ENCODE measurements around the gene DMRT1.

Gene DMRT1

GRCh38 chr9:972501-973294 lies 131.2 kb downstream of the DMRT1 start:
- in situ Hi-C loops (cut with MboI; ENCODE audit: low pct_unique_long_range_greater_than_20kb, low sequenced_read_pairs, unreplicated experiment) = loop anchor here (10.0 kb wide), 1 partner anchor 72 kb away; no protein-coding TSS in a partner anchor
- no peak for DNase-seq (ENCODE audit: low spot score)
- no peak for TF ChIP-seq CTCF (IDR thresholded peaks at IDR 0.05; ENCODE audit: extremely low read depth, insufficient read depth, missing control alignments)

GRCh38 chr9:973295-973834 lies 131.9 kb downstream of the DMRT1 start:
- peak; percentile 33 for DNase-seq (ENCODE audit: low spot score)
- in situ Hi-C loops (cut with MboI; ENCODE audit: low pct_unique_long_range_greater_than_20kb, low sequenced_read_pairs, unreplicated experiment) = loop anchor here (10.0 kb wide), 1 partner anchor 71 kb away; no protein-coding TSS in a partner anchor

GRCh38 chr9:974031-974995 lies 132.8 kb downstream of the DMRT1 start:
- DNase-seq (ENCODE audit: low spot score) = no peak
- no peak for TF ChIP-seq CTCF (IDR thresholded peaks at IDR 0.05; ENCODE audit: extremely low read depth, insufficient read depth, missing control alignments)
- in situ Hi-C loops (cut with MboI; ENCODE audit: low pct_unique_long_range_greater_than_20kb, low sequenced_read_pairs, unreplicated experiment) = loop anchor here (10.0 kb wide), 1 partner anchor 70 kb away; no protein-coding TSS in a partner anchor

More at GRCh38 chr9:973295-973834, 131.9 kb downstream of the DMRT1 start:
- no peak for TF ChIP-seq CTCF (IDR thresholded peaks at IDR 0.05; ENCODE audit: extremely low read depth, insufficient read depth, missing control alignments)

- TF ChIP-seq CTCF (IDR thresholded peaks at IDR 0.05; ENCODE audit: extremely low read depth, insufficient read depth, missing control alignments) = no peak
- no peak for DNase-seq (ENCODE audit: low spot score)
- in situ Hi-C loops (cut with MboI; ENCODE audit: low pct_unique_long_range_greater_than_20kb, low sequenced_read_pairs, unreplicated experiment) = loop anchor here (10.0 to 25.0 kb wide), 2 partner anchors 70 to 363 kb away; no protein-coding TSS in a partner anchor
These were observed 133.7 kb downstream of the DMRT1 start for GRCh38 chr9:974996-975739.

- in situ Hi-C loops (cut with MboI; ENCODE audit: low pct_unique_long_range_greater_than_20kb, low sequenced_read_pairs, unreplicated experiment) = loop anchor here (10.0 to 25.0 kb wide), 2 partner anchors 69 to 363 kb away; no protein-coding TSS in a partner anchor
- no peak for TF ChIP-seq CTCF (IDR thresholded peaks at IDR 0.05; ENCODE audit: extremely low read depth, insufficient read depth, missing control alignments)
- no peak for DNase-seq (ENCODE audit: low spot score)
These were observed 134.3 kb downstream of the DMRT1 start for GRCh38 chr9:975740-976257.
